Stimulated activated naive CD8-positive, alpha-beta T cell treated with anti-CD3 and anti-CD28 coated beads, Interleukin-15, amount 100 ng/mL, for 72 hours (primary cell): ENCODE data around the gene GBX2.

Experiments
- ATAC-seq: fragments of 150-1000 bp; cut with Tn5 transposase; 2 replicates; pipeline ENCODE4 v1.10.0; 2021; ENCODE audit warnings: mild to moderate bottlenecking, moderate library complexity
- DNase-seq, 2 donors: peaks; one replicate each; pipeline ENCODE4 v3.0.0; 2021 to 2022
- H3K27ac Mint-ChIP-seq, 2 donors: one replicate each; pipeline ENCODE4 v1.8.0; 2022; ENCODE audit warnings: mild to moderate bottlenecking in 2 of 2, mixed read lengths in 2 of 2, moderate library complexity in 2 of 2
- H3K27me3 Mint-ChIP-seq: one replicate; pipeline ENCODE4 v1.8.0; 2022; ENCODE audit warnings: mixed read lengths
- H3K4me1 Mint-ChIP-seq: one replicate; pipeline ENCODE4 v1.8.0; 2022; ENCODE audit warnings: mild to moderate bottlenecking, mixed read lengths
- H3K4me3 Mint-ChIP-seq, 2 donors: one replicate each; pipeline ENCODE4 v1.8.0; 2022; ENCODE audit warnings: mild to moderate bottlenecking in 2 of 2, mixed read lengths in 2 of 2, moderate library complexity in 1 of 2
- H3K9me3 Mint-ChIP-seq, 2 donors: one replicate each; pipeline ENCODE4 v1.8.0; 2022; ENCODE audit warnings: mixed read lengths in 2 of 2

The GBX2 gene

GRCh38 chr2:236200378-236200777 is 32.2 kb upstream of the GBX2 start:
- DNase-seq (no peak), ATAC-seq (no peak)
- Mint-ChIP-seq H3K27me3 (peaks cover 13% of the 10 kb centered on the region), H3K9me3 (no peaks in the 10 kb centered on the region), H3K4me1 (no peaks in the 10 kb centered on the region), H3K27ac (no peak overlapping the region), H3K4me3 (no peak overlapping the region)

GRCh38 chr2:236196366-236196765 is 28.2 kb upstream of the GBX2 start:
- H3K4me1 Mint-ChIP-seq = no peaks in the 10 kb centered on the region
- no peak overlapping the region for H3K4me3 Mint-ChIP-seq
- DNase-seq (no peak), ATAC-seq (no peak)
- H3K27ac Mint-ChIP-seq = no peak overlapping the region
- no peaks in the 10 kb centered on the region for H3K9me3 Mint-ChIP-seq
- peaks cover 33% of the 10 kb centered on the region for H3K27me3 Mint-ChIP-seq

GRCh38 chr2:236195726-236196125 is 27.5 kb upstream of the GBX2 start:
- peaks cover 35% of the 10 kb centered on the region for H3K27me3 Mint-ChIP-seq
- H3K4me3 Mint-ChIP-seq = no peak overlapping the region
- DNase-seq (no peak), ATAC-seq (no peak)
- H3K27ac Mint-ChIP-seq = no peak overlapping the region
- H3K9me3 Mint-ChIP-seq = no peaks in the 10 kb centered on the region
- H3K4me1 Mint-ChIP-seq = no peaks in the 10 kb centered on the region

GRCh38 chr2:236194786-236195185 is 26.6 kb upstream of the GBX2 start:
- Mint-ChIP-seq H3K4me3 (no peak overlapping the region), H3K27ac (no peak overlapping the region), H3K4me1 (no peaks in the 10 kb centered on the region), H3K27me3 (peaks cover 28% of the 10 kb centered on the region), H3K9me3 (no peaks in the 10 kb centered on the region)
- DNase-seq = no peak
- no peak for ATAC-seq

GRCh38 chr2:236193026-236193425 is 24.8 kb upstream of the GBX2 start:
- Mint-ChIP-seq H3K27ac (no peak overlapping the region), H3K9me3 (no peaks in the 10 kb centered on the region), H3K4me1 (no peaks in the 10 kb centered on the region), H3K27me3 (peaks cover 28% of the 10 kb centered on the region), H3K4me3 (no peak overlapping the region)
- no peak for DNase-seq
- no peak for ATAC-seq

- Mint-ChIP-seq H3K9me3 (peaks cover 0 to 2% of the 10 kb centered on the region in 2 donors), H3K4me1 (no peaks in the 10 kb centered on the region), H3K27ac (no peak overlapping the region), H3K27me3 (peaks cover 43% of the 10 kb centered on the region), H3K4me3 (no peak overlapping the region)
- no peak for DNase-seq
- ATAC-seq = no peak
Measured at GRCh38 chr2:236190674-236191073, 22.5 kb upstream of the GBX2 start.

GRCh38 chr2:236184701-236185100 is 16.5 kb upstream of the GBX2 start:
- peak overlapping the region in 1 of 2 donors; percentile 40 for H3K27ac Mint-ChIP-seq
- H3K4me1 Mint-ChIP-seq = no peaks in the 10 kb centered on the region
- no peak overlapping the region for H3K4me3 Mint-ChIP-seq
- H3K27me3 Mint-ChIP-seq = peaks cover 77% of the 10 kb centered on the region
- no peak for DNase-seq
- ATAC-seq = no peak
- H3K9me3 Mint-ChIP-seq = peaks cover 0 to 12% of the 10 kb centered on the region in 2 donors

GRCh38 chr2:236180831-236181453 is 12.8 kb upstream of the GBX2 start:
- DNase-seq (no peak), ATAC-seq (no peak)
- no peak overlapping the region for H3K4me3 Mint-ChIP-seq
- H3K4me1 Mint-ChIP-seq = peaks cover 10% of the 10 kb centered on the region
- no peak overlapping the region for H3K27ac Mint-ChIP-seq
- peaks cover 0 to 12% of the 10 kb centered on the region in 2 donors for H3K9me3 Mint-ChIP-seq
- H3K27me3 Mint-ChIP-seq = peaks cover 99% of the 10 kb centered on the region

GRCh38 chr2:236180076-236180816 is 12.1 kb upstream of the GBX2 start:
- peaks cover 99% of the 10 kb centered on the region for H3K27me3 Mint-ChIP-seq
- ATAC-seq = no peak
- peaks cover 10% of the 10 kb centered on the region for H3K4me1 Mint-ChIP-seq
- H3K4me3 Mint-ChIP-seq = no peak overlapping the region
- H3K27ac Mint-ChIP-seq = no peak overlapping the region
- no peak for DNase-seq
- peaks cover 0 to 6% of the 10 kb centered on the region in 2 donors for H3K9me3 Mint-ChIP-seq

- Mint-ChIP-seq H3K4me1 (peaks cover 10% of the 10 kb centered on the region), H3K27ac (peak overlapping the region in 1 of 2 donors; percentile 87), H3K4me3 (peak overlapping the region in 1 of 2 donors; percentile 45), H3K27me3 (peaks cover 99% of the 10 kb centered on the region), H3K9me3 (no peaks in the 10 kb centered on the region)
- DNase-seq (no peak), ATAC-seq (no peak)
Measured at GRCh38 chr2:236179236-236180075, 11.3 kb upstream of the GBX2 start.

GRCh38 chr2:236178890-236179235 is 10.7 kb upstream of the GBX2 start:
- peaks cover 100% of the 10 kb centered on the region for H3K27me3 Mint-ChIP-seq
- no peak overlapping the region for H3K27ac Mint-ChIP-seq
- ATAC-seq (no peak), DNase-seq (no peak)
- no peak overlapping the region for H3K4me3 Mint-ChIP-seq
- H3K9me3 Mint-ChIP-seq = no peaks in the 10 kb centered on the region
- H3K4me1 Mint-ChIP-seq = peaks cover 10% of the 10 kb centered on the region

GRCh38 chr2:236177967-236178889 is 10.0 kb upstream of the GBX2 start:
- Mint-ChIP-seq H3K27ac (no peak overlapping the region), H3K4me3 (peak overlapping the region; percentile 59 to 69), H3K4me1 (peaks cover 10% of the 10 kb centered on the region), H3K9me3 (no peaks in the 10 kb centered on the region), H3K27me3 (peaks cover 100% of the 10 kb centered on the region)
- ATAC-seq = peak; percentile 43
- peak in 1 of 2 donors; percentile 55 for DNase-seq

GRCh38 chr2:236177604-236177966 is 9.4 kb upstream of the GBX2 start:
- H3K9me3 Mint-ChIP-seq = no peaks in the 10 kb centered on the region
- no peak overlapping the region for H3K27ac Mint-ChIP-seq
- ATAC-seq (peak; percentile 64), DNase-seq (peak in 1 of 2 donors; percentile 46)
- H3K27me3 Mint-ChIP-seq = peaks cover 100% of the 10 kb centered on the region
- peaks cover 10% of the 10 kb centered on the region for H3K4me1 Mint-ChIP-seq
- H3K4me3 Mint-ChIP-seq = no peak overlapping the region

GRCh38 chr2:236176951-236177350 is 8.8 kb upstream of the GBX2 start:
- no peaks in the 10 kb centered on the region for H3K9me3 Mint-ChIP-seq
- no peak overlapping the region for H3K4me3 Mint-ChIP-seq
- peaks cover 10% of the 10 kb centered on the region for H3K4me1 Mint-ChIP-seq
- H3K27me3 Mint-ChIP-seq = peaks cover 100% of the 10 kb centered on the region
- no peak overlapping the region for H3K27ac Mint-ChIP-seq
- no peak for DNase-seq
- no peak for ATAC-seq

GRCh38 chr2:236176417-236176816 is 8.2 kb upstream of the GBX2 start:
- no peak overlapping the region for H3K4me3 Mint-ChIP-seq
- H3K4me1 Mint-ChIP-seq = peaks cover 10% of the 10 kb centered on the region
- H3K9me3 Mint-ChIP-seq = no peaks in the 10 kb centered on the region
- DNase-seq (no peak), ATAC-seq (no peak)
- H3K27me3 Mint-ChIP-seq = peaks cover 100% of the 10 kb centered on the region
- H3K27ac Mint-ChIP-seq = no peak overlapping the region
